Liver (tissue), 3 donors: ENCODE results near the gene TRAPPC8.

Experiments
- ATF3 ChIP-seq: IDR thresholded peaks from 2 replicates; pipeline ENCODE4 v1.6.1; 2016; ENCODE audit warnings: antibody characterized with exemption
- CTCF ChIP-seq: fragments of 150-350 bp; IDR thresholded peaks from 2 replicates; pipeline ENCODE4 v1.5.1; 2017; ENCODE audit warnings: improper control_type of control experiment, low read depth, low read length; ENCODE audit not compliant: missing input control
- FOXA1 ChIP-seq: IDR thresholded peaks from 2 replicates; pipeline ENCODE4 v1.6.1; 2016; ENCODE audit warnings: antibody characterized with exemption
- GABPA ChIP-seq, 2 donors: IDR thresholded peaks in 1 of 2; conservative IDR thresholded peaks in 1 of 2; 2 replicates each; pipeline ENCODE4 v1.6.1; 2016; ENCODE audit warnings: antibody characterized with exemption in 2 of 2, mild to moderate bottlenecking in 1 of 2, moderate library complexity in 1 of 2
- HNF4A ChIP-seq, 2 donors: conservative IDR thresholded peaks; 2 replicates each; pipeline ENCODE4 v1.6.1; 2016; ENCODE audit warnings: antibody characterized with exemption in 2 of 2, mild to moderate bottlenecking in 2 of 2
- JUND ChIP-seq, 2 donors: IDR thresholded peaks; 2 replicates each; pipeline ENCODE4 v1.6.1; 2016; ENCODE audit warnings: antibody characterized with exemption in 2 of 2
- NR2F2 ChIP-seq: IDR thresholded peaks from 2 replicates; pipeline ENCODE4 v1.6.1; 2016; ENCODE audit warnings: antibody characterized with exemption
- RAD21 ChIP-seq, 2 donors: IDR thresholded peaks; 2 replicates each; pipeline ENCODE4 v1.6.1; 2016; ENCODE audit warnings: antibody characterized with exemption in 2 of 2, mild to moderate bottlenecking in 2 of 2
- RXRA ChIP-seq, 2 donors: IDR thresholded peaks; 2 replicates each; pipeline ENCODE4 v1.6.1; 2017 to 2018; ENCODE audit warnings: antibody characterized with exemption in 2 of 2, mild to moderate bottlenecking in 1 of 2
- YY1 ChIP-seq: IDR thresholded peaks from 2 replicates; pipeline ENCODE4 v1.6.1; 2016; ENCODE audit warnings: antibody characterized with exemption, mild to moderate bottlenecking
- TF ChIP-seq, protein P1 (sequence below): IDR thresholded peaks from 2 replicates; pipeline ENCODE4 v1.6.1; 2016; ENCODE audit warnings: antibody characterized with exemption, mild to moderate bottlenecking
- TF ChIP-seq, protein P2 (sequence below): IDR thresholded peaks from 2 replicates; pipeline ENCODE4 v1.6.1; 2016; ENCODE audit warnings: antibody characterized with exemption
- donor health status: healthy.
- donor health status: healthy.

DNA sequence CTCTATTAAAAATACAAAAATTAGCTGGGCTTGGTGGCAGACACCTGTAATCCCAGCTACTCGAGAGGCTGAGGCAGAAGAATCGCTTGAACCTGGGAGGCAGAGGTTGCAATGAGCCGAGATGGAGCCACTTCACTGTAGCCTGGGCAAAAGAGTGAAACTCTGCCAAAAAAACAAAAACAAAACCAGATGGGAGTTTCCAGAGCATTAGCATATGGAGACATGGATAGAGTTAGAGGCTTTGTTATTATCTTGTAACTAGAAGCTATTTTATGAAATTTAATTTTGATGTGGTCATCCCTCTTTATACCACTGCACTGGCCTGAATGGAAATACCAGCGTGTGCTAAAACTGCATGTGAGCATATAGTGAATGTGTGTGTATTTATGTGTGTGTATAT lies 58.9 kb downstream of the TRAPPC8 start:
- TF ChIP-seq CTCF = no peak
- TF ChIP-seq RAD21 (IDR thresholded peaks at IDR 0.05) = no peak
- TF ChIP-seq, protein P1, sequence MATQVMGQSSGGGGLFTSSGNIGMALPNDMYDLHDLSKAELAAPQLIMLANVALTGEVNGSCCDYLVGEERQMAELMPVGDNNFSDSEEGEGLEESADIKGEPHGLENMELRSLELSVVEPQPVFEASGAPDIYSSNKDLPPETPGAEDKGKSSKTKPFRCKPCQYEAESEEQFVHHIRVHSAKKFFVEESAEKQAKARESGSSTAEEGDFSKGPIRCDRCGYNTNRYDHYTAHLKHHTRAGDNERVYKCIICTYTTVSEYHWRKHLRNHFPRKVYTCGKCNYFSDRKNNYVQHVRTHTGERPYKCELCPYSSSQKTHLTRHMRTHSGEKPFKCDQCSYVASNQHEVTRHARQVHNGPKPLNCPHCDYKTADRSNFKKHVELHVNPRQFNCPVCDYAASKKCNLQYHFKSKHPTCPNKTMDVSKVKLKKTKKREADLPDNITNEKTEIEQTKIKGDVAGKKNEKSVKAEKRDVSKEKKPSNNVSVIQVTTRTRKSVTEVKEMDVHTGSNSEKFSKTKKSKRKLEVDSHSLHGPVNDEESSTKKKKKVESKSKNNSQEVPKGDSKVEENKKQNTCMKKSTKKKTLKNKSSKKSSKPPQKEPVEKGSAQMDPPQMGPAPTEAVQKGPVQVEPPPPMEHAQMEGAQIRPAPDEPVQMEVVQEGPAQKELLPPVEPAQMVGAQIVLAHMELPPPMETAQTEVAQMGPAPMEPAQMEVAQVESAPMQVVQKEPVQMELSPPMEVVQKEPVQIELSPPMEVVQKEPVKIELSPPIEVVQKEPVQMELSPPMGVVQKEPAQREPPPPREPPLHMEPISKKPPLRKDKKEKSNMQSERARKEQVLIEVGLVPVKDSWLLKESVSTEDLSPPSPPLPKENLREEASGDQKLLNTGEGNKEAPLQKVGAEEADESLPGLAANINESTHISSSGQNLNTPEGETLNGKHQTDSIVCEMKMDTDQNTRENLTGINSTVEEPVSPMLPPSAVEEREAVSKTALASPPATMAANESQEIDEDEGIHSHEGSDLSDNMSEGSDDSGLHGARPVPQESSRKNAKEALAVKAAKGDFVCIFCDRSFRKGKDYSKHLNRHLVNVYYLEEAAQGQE = no peak
- TF ChIP-seq RXRA (IDR thresholded peaks at IDR 0.05) = no peak
- no peak for TF ChIP-seq ATF3
- TF ChIP-seq HNF4A (conservative IDR thresholded peaks at IDR 0.05) = no peak
- no peak for TF ChIP-seq YY1
- TF ChIP-seq, protein P2, sequence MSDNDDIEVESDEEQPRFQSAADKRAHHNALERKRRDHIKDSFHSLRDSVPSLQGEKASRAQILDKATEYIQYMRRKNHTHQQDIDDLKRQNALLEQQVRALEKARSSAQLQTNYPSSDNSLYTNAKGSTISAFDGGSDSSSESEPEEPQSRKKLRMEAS = no peak
- no peak for TF ChIP-seq JUND (IDR thresholded peaks at IDR 0.05)
- no peak for TF ChIP-seq GABPA (IDR thresholded peaks at IDR 0.05 in 1 of 2, conservative IDR thresholded peaks at IDR 0.05 in 1 of 2)
- TF ChIP-seq FOXA1 = no peak
- TF ChIP-seq NR2F2 = no peak
